ENCODE measurements around the gene TTLL5.

The TTLL5 gene

DNA sequence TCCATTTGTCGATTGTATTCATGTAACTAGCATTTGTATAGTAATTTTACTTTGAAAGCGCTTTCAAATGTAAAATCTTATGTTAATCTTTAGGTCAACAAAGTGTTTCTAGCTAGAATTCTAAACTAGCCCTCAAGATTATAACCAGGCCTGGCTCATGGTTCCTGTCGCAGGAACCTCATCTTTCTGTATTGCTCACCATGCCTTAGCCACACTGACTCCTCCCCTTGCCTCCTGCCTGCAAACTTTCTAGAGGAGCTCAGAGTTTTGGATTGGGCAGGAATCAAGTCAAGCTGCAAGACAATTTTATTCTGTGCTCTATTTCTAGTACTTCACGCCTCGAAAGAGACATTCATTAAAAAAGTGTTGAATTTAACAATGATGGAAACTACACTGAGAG lies 220.9 kb downstream of the TTLL5 start:
- Histone ChIP-seq H3K4me3 (ENCODE audit: low read depth, low read length) (no peak overlapping the region), H3K9ac (ENCODE audit: low read depth, low read length) (no peak overlapping the region), H3K4me1 (ENCODE audit: control insufficient read depth, insufficient read depth, low read length) (peaks cover 22% of the 10 kb centered on the region), H3K27me3 (ENCODE audit: control insufficient read depth, insufficient read depth, low read length) (no peaks in the 10 kb centered on the region), H3K36me3 (ENCODE audit: control insufficient read depth, insufficient read depth, low read length) (no peaks in the 10 kb centered on the region), H3K9me3 (ENCODE audit: control insufficient read depth, insufficient read depth, low read length) (no peaks in the 10 kb centered on the region)

DNA sequence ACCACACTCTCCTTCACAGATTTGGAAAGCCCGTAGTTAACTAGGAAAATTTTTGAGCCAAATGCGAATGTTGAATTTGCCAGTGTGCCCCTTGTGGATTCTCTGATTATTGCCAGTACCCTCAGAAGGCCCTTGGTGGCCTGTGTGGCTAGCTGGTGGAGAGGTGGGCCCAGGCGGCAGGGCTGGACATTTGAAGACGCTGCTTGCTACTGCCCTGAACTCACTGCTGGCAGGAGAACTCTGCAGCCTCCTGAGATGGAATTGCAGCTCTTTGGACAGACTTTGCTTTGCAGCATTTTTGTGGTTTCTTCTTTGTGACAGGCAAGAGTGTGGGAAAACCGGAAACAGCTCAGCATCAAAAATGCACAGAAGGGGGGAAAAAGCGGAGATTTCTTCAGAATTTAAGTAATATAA lies 223.2 kb downstream of the TTLL5 start:
- no peak overlapping the region for H3K9ac ChIP-seq (ENCODE audit: low read depth, low read length)
- H3K4me1 ChIP-seq (ENCODE audit: control insufficient read depth, insufficient read depth, low read length), result peaks cover 22% of the 10 kb centered on the region
- no peaks in the 10 kb centered on the region for H3K9me3 ChIP-seq (ENCODE audit: control insufficient read depth, insufficient read depth, low read length)
- H3K36me3 ChIP-seq (ENCODE audit: control insufficient read depth, insufficient read depth, low read length), result no peaks in the 10 kb centered on the region
- no peak overlapping the region for H3K4me3 ChIP-seq (ENCODE audit: low read depth, low read length)
- H3K27me3 ChIP-seq (ENCODE audit: control insufficient read depth, insufficient read depth, low read length), result no peaks in the 10 kb centered on the region

DNA sequence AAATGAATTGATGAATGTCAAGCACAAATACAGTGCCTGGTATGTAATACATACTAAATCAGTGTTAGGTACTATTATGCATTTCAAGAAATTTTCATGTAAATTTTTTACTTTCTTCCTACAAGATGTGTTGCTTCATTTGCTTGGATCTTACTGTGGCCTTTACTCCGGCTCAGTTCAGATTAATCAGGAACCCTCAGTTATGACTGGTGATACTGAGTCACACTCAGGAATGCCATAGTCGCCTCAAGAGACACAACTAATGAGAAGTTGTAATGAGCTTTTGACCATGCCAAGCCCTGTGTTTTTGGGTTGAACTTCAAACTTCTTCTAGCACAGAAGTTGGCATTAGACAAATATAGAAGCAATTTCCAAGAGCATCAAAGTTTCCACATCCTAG lies 224.8 kb downstream of the TTLL5 start:
- Histone ChIP-seq H3K4me3 (ENCODE audit: low read depth, low read length) (no peak overlapping the region), H3K9ac (ENCODE audit: low read depth, low read length) (no peak overlapping the region), H3K36me3 (ENCODE audit: control insufficient read depth, insufficient read depth, low read length) (no peaks in the 10 kb centered on the region), H3K4me1 (ENCODE audit: control insufficient read depth, insufficient read depth, low read length) (peaks cover 22% of the 10 kb centered on the region), H3K27me3 (ENCODE audit: control insufficient read depth, insufficient read depth, low read length) (no peaks in the 10 kb centered on the region), H3K9me3 (ENCODE audit: control insufficient read depth, insufficient read depth, low read length) (no peaks in the 10 kb centered on the region)

DNA sequence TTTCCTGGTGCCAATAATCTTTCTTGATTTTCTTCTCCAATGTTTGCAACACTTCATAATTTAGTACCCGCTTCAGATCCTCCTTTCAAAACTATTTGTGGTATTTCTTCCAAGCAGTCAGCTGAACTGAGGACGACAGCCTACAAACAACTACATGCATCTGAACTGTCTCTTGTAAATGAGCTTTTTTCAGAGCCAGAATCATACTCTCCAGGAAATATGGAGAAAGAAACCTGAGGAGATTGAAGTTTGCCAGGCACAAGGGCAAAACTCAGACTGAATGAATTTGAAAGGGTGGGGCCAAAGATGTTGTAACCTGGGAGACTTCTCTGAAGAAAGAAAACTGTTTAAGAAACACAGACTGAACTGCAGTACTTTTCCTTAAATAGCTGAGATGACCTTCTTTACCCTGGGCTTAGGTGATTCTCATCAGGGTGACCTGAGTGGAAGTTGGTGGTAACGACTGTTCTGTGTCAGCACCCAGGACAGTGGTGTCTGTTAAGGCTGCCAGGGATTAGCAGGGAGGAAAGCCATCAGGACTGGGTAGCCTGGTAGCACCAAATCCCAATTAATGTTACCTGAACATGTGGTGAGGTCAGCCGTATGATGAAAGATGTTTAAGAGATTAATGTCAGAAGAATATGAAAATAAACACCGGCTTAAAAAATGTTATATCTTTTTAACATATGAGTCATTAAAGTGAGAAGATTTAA lies 225.7 kb downstream of the TTLL5 start:
- Histone ChIP-seq H3K9me3 (ENCODE audit: control insufficient read depth, insufficient read depth, low read length) (no peaks in the 10 kb centered on the region), H3K4me1 (ENCODE audit: control insufficient read depth, insufficient read depth, low read length) (peaks cover 14% of the 10 kb centered on the region), H3K4me3 (ENCODE audit: low read depth, low read length) (no peak overlapping the region), H3K27me3 (ENCODE audit: control insufficient read depth, insufficient read depth, low read length) (no peaks in the 10 kb centered on the region), H3K36me3 (ENCODE audit: control insufficient read depth, insufficient read depth, low read length) (no peaks in the 10 kb centered on the region), H3K9ac (ENCODE audit: low read depth, low read length) (no peak overlapping the region)

DNA sequence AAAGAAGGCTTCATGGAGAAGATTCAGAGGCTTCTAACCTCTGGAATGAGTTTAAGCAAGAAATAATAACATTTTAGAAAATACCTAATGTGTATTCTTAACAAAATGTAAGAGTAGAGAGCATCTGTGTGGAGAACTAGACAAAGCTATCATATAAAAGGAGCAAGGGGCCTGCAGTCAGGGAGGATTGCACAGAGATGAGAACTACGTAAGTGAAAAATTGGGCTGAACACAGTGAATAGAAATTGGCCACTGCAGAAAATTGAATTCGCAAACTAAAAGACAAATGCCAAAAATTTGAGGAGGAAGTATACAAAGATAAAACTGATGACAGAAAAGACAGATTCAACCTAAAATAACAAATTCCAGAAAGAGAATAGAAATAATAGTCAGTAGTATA lies 227.9 kb downstream of the TTLL5 start:
- no peaks in the 10 kb centered on the region for H3K4me1 ChIP-seq (ENCODE audit: control insufficient read depth, insufficient read depth, low read length)
- H3K9me3 ChIP-seq (ENCODE audit: control insufficient read depth, insufficient read depth, low read length), result no peaks in the 10 kb centered on the region

DNA sequence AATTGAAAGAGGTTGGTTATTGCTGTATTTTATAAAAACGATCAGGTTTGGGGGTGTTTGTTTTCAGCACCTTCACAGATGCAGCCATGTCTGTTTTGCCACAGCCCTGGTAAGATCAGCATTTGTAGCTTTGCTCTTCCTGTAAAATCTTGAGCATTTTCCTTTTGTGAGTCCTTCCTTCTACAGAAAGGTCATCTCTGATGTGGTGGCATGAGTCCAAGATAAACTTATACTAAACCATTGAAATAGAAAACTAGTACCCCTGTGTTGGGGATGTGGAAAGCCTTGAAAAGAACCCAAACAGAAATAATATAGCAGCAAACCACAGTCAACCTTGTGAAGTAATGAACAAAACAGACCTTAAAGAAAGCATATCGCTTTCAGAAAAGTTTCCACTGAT lies 235.3 kb downstream of the TTLL5 start:
- no peak overlapping the region for H3K9ac ChIP-seq (ENCODE audit: low read depth, low read length)
- no peaks in the 10 kb centered on the region for H3K4me1 ChIP-seq (ENCODE audit: control insufficient read depth, insufficient read depth, low read length)
- H3K36me3 ChIP-seq (ENCODE audit: control insufficient read depth, insufficient read depth, low read length), result no peaks in the 10 kb centered on the region
- H3K27me3 ChIP-seq (ENCODE audit: control insufficient read depth, insufficient read depth, low read length), result no peaks in the 10 kb centered on the region
- H3K4me3 ChIP-seq (ENCODE audit: low read depth, low read length), result no peak overlapping the region
- H3K9me3 ChIP-seq (ENCODE audit: control insufficient read depth, insufficient read depth, low read length), result no peaks in the 10 kb centered on the region

More for the DNA sequence above, 227.9 kb downstream of the TTLL5 start:
- H3K9ac ChIP-seq (ENCODE audit: low read depth, low read length), result no peak overlapping the region
- H3K36me3 ChIP-seq (ENCODE audit: control insufficient read depth, insufficient read depth, low read length), result no peaks in the 10 kb centered on the region
- no peaks in the 10 kb centered on the region for H3K27me3 ChIP-seq (ENCODE audit: control insufficient read depth, insufficient read depth, low read length)
- H3K4me3 ChIP-seq (ENCODE audit: low read depth, low read length), result no peak overlapping the region

DNA sequence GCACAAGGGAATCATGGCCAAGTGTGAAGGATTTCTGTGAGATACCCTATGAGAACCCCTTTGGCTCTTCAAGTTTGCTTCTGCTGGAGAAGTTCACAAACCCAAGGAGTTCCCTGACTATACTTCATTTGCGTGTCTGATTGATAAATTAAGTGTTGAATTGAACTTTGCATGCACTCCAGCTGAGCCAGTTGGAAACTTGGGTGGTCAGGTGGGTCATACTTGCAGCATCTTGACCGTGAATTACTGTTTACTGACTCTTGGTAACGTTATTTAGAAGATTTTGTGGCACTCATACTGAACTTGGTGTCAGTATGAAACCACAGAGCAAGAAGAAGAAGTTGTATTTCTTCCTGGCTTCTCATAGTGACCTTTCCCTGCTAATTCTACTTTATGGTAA lies 243.3 kb downstream of the TTLL5 start:
- Histone ChIP-seq H3K27me3 (ENCODE audit: control insufficient read depth, insufficient read depth, low read length) (no peaks in the 10 kb centered on the region), H3K4me3 (ENCODE audit: low read depth, low read length) (no peak overlapping the region), H3K4me1 (ENCODE audit: control insufficient read depth, insufficient read depth, low read length) (no peaks in the 10 kb centered on the region), H3K36me3 (ENCODE audit: control insufficient read depth, insufficient read depth, low read length) (no peaks in the 10 kb centered on the region), H3K9me3 (ENCODE audit: control insufficient read depth, insufficient read depth, low read length) (no peaks in the 10 kb centered on the region), H3K9ac (ENCODE audit: low read depth, low read length) (no peak overlapping the region)

DNA sequence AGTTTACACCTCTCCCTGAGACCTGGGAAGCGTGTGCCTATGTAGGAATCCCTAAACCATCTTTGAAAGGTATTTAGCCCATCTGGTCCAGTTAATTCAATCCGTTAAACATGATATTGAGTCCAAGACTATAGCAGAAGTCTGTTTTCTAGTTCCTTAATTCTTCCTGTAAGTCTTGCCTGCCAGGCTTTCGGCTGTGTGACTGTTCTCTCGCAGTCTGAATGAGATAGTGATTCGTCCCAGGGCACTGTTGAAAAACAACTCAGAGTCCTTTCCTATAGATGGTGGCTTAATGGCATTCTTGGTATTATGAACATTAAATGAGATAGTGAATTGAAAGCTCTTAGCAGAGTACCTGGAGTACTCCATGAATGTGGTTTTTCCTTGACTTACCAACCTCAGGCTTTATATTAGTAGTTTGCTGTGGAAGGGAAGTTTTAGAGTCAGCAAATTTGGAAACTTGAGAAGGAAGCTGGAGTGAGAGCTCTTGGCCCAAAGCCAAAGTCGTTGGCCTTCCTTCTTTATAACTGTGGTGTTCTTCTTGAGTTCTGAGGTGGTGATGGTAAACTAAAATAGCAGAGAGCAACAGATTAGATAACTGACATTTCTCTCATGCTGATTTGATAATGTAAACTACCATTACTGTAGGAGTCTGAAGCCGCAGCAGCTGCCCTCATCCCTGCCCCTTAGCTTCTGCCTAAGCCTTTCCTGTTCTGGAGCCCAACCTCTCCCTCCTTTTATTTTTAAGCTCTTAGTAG lies 244.3 kb downstream of the TTLL5 start:
- H3K9me3 ChIP-seq (ENCODE audit: control insufficient read depth, insufficient read depth, low read length), result no peaks in the 10 kb centered on the region
- no peaks in the 10 kb centered on the region for H3K27me3 ChIP-seq (ENCODE audit: control insufficient read depth, insufficient read depth, low read length)
- H3K4me1 ChIP-seq (ENCODE audit: control insufficient read depth, insufficient read depth, low read length), result no peaks in the 10 kb centered on the region
- no peak overlapping the region for H3K9ac ChIP-seq (ENCODE audit: low read depth, low read length)
- no peaks in the 10 kb centered on the region for H3K36me3 ChIP-seq (ENCODE audit: control insufficient read depth, insufficient read depth, low read length)
- no peak overlapping the region for H3K4me3 ChIP-seq (ENCODE audit: low read depth, low read length)

DNA sequence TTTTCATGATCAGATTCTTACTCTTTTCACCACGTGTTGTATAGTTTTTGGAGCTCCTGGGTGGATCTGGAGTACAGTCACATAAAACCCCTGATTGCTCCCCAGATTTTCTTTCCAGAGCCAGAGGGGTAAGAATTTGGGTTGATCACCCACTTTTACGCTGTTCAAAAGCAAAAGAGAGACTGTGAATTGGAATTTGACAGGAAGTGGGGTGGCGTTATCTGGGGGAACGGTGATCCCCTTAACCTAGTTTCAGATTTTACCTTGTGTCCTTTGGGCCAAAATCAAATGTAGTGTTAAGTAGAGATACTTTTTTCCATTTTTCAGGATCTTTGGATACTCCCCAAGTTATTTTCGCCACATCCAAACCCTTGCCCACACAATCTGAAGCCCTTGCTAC lies 245.2 kb downstream of the TTLL5 start:
- H3K9ac ChIP-seq (ENCODE audit: low read depth, low read length), result no peak overlapping the region
- no peaks in the 10 kb centered on the region for H3K27me3 ChIP-seq (ENCODE audit: control insufficient read depth, insufficient read depth, low read length)
- H3K36me3 ChIP-seq (ENCODE audit: control insufficient read depth, insufficient read depth, low read length), result no peaks in the 10 kb centered on the region
- peaks cover under 1% of the 10 kb centered on the region for H3K4me1 ChIP-seq (ENCODE audit: control insufficient read depth, insufficient read depth, low read length)
- H3K4me3 ChIP-seq (ENCODE audit: low read depth, low read length), result no peak overlapping the region
- no peaks in the 10 kb centered on the region for H3K9me3 ChIP-seq (ENCODE audit: control insufficient read depth, insufficient read depth, low read length)

DNA sequence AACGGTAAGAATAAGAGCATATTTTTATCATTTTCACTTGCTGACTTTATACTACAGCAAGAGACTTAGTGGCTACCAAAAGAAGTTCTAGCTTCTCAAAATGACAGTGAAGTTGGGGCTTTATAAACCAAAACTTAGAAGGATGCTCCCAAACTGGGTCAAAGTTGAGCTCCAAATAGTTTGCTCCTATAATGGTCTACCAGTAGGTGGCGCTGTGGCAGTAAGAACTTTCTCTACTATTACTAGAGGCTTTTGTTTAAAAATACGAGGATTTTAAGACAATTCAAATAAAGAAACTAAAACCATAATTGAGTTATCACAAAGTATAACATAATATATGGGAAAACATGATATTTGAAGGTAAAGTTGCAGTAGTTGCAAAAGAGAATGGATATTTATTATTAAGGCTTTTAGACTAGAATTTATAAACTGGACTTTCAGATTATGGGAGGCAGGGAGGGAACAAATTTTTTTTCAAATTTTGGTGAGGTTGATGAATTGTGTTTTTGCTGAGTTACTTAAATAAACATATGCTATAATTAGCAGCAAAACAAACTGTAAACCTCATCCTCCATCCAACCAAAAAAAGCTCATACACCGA lies 245.7 kb downstream of the TTLL5 start:
- Histone ChIP-seq H3K27me3 (ENCODE audit: control insufficient read depth, insufficient read depth, low read length) (no peaks in the 10 kb centered on the region), H3K4me1 (ENCODE audit: control insufficient read depth, insufficient read depth, low read length) (peaks cover 6% of the 10 kb centered on the region), H3K36me3 (ENCODE audit: control insufficient read depth, insufficient read depth, low read length) (no peaks in the 10 kb centered on the region), H3K4me3 (ENCODE audit: low read depth, low read length) (no peak overlapping the region), H3K9me3 (ENCODE audit: control insufficient read depth, insufficient read depth, low read length) (no peaks in the 10 kb centered on the region), H3K9ac (ENCODE audit: low read depth, low read length) (no peak overlapping the region)

DNA sequence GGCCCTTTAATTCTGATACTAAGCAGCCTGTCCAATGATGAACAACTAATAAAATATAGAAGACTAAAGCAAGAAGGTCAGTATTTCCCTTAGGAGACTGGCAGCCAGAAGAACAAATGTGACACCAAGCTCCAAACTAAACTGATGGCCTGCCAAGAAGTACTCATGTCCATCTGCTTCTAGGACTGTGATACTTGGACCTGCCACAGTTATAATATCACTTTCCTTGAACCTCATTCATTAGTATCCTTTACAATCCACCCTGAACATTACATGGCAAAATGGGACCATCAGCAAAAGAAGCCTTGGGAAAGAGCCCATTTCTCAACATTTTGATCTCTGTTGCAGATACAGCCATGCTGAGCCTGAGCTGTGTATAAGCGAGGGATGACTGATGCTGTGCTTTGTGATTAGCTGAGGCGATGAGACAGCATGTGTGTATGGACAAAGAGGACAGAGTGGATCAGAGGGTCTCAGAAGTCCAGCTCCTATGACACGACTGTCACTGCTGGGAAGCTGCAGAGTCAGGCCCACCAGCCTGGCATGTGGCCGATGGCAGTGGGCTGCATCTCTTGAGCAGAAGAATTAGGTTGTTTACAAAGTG lies 246.8 kb downstream of the TTLL5 start:
- Histone ChIP-seq H3K9me3 (ENCODE audit: control insufficient read depth, insufficient read depth, low read length) (no peaks in the 10 kb centered on the region), H3K4me1 (ENCODE audit: control insufficient read depth, insufficient read depth, low read length) (peaks cover 6% of the 10 kb centered on the region), H3K4me3 (ENCODE audit: low read depth, low read length) (no peak overlapping the region), H3K36me3 (ENCODE audit: control insufficient read depth, insufficient read depth, low read length) (no peaks in the 10 kb centered on the region), H3K27me3 (ENCODE audit: control insufficient read depth, insufficient read depth, low read length) (no peaks in the 10 kb centered on the region), H3K9ac (ENCODE audit: low read depth, low read length) (no peak overlapping the region)

All from iPS-15b (cell line).